Measurements from ENCODE around the gene SORCS2. TPM values are rescaled to one million over a fixed set of nuclear protein-coding genes. Genes with fewer than 3 reads are reported as not detected.

The SORCS2 gene
- total RNA-seq, 1 donor from 2014 or later = 1.7 TPM

GRCh38 chr4:7186031-7186430 is 6.3 kb upstream of the SORCS2 start:
- DNase-seq (ENCODE audit: low spot score) = no peak

GRCh38 chr4:7186516-7187167 is 5.7 kb upstream of the SORCS2 start:
- DNase-seq (ENCODE audit: low spot score) = no peak

GRCh38 chr4:7187168-7187535 is 5.2 kb upstream of the SORCS2 start:
- DNase-seq (ENCODE audit: low spot score) = no peak

GRCh38 chr4:7187691-7188090 is 4.6 kb upstream of the SORCS2 start:
- no peak for DNase-seq (ENCODE audit: low spot score)

- no peak for DNase-seq (ENCODE audit: low spot score)
Measured at GRCh38 chr4:7189066-7189465, 3.3 kb upstream of the SORCS2 start.

- DNase-seq (ENCODE audit: low spot score) = no peak
Measured at GRCh38 chr4:7189475-7190277, 2.7 kb upstream of the SORCS2 start.

GRCh38 chr4:7190278-7190594 is 2.1 kb upstream of the SORCS2 start:
- DNase-seq (ENCODE audit: low spot score) = no peak

- DNase-seq (ENCODE audit: low spot score) = no peak
Measured at GRCh38 chr4:7190691-7191545, 1.4 kb upstream of the SORCS2 start.

- DNase-seq (ENCODE audit: low spot score) = no peak
Measured at GRCh38 chr4:7191546-7192251, 639 bp upstream of the SORCS2 start.

GRCh38 chr4:7193030-7193958 is 956 bp downstream of the SORCS2 start:
- DNase-seq (ENCODE audit: low spot score) = no peak

GRCh38 chr4:7194251-7195140 is 2.2 kb downstream of the SORCS2 start:
- DNase-seq (ENCODE audit: low spot score) = no peak

- no peak for DNase-seq (ENCODE audit: low spot score)
Measured at GRCh38 chr4:7195141-7195515, 2.8 kb downstream of the SORCS2 start.

GRCh38 chr4:7195546-7196287 is 3.4 kb downstream of the SORCS2 start:
- DNase-seq (ENCODE audit: low spot score) = no peak

GRCh38 chr4:7196288-7196651 is 3.9 kb downstream of the SORCS2 start:
- DNase-seq (ENCODE audit: low spot score) = no peak

GRCh38 chr4:7196736-7197135 is 4.4 kb downstream of the SORCS2 start:
- DNase-seq (ENCODE audit: low spot score) = no peak

- DNase-seq (ENCODE audit: low spot score) = no peak
Measured at GRCh38 chr4:7197910-7198309, 5.6 kb downstream of the SORCS2 start.

GRCh38 chr4:7198440-7199128 is 6.2 kb downstream of the SORCS2 start:
- DNase-seq (ENCODE audit: low spot score) = no peak

GRCh38 chr4:7199129-7199725 is 6.9 kb downstream of the SORCS2 start:
- DNase-seq (ENCODE audit: low spot score) = no peak

Measured in mucosa of gallbladder (tissue), 1 donor.